Stimulated activated naive CD8-positive, alpha-beta T cell treated with anti-CD3 and anti-CD28 coated beads, Interleukin-15, amount 100 ng/mL, for 72 hours (primary cell): Measurements from ENCODE around the gene FBXO34.
"Not testable (repeated sequence)": the region's sequence is repeated elsewhere in the genome, so short reads cannot be mapped to it uniquely, and the experiment has no call there.

ENCODE experiments used
- ATAC-seq: fragments of 150-1000 bp; cut with Tn5 transposase; 2 replicates; pipeline ENCODE4 v1.10.0; 2021; ENCODE audit warnings: mild to moderate bottlenecking, moderate library complexity
- DNase-seq, 2 donors: peaks; one replicate each; pipeline ENCODE4 v3.0.0; 2021 to 2022
- H3K27ac Mint-ChIP-seq, 2 donors: one replicate each; pipeline ENCODE4 v1.8.0; 2022; ENCODE audit warnings: mild to moderate bottlenecking in 2 of 2, mixed read lengths in 2 of 2, moderate library complexity in 2 of 2
- H3K27me3 Mint-ChIP-seq: one replicate; pipeline ENCODE4 v1.8.0; 2022; ENCODE audit warnings: mixed read lengths
- H3K4me1 Mint-ChIP-seq: one replicate; pipeline ENCODE4 v1.8.0; 2022; ENCODE audit warnings: mild to moderate bottlenecking, mixed read lengths
- H3K4me3 Mint-ChIP-seq, 2 donors: one replicate each; pipeline ENCODE4 v1.8.0; 2022; ENCODE audit warnings: mild to moderate bottlenecking in 2 of 2, mixed read lengths in 2 of 2, moderate library complexity in 1 of 2
- H3K9me3 Mint-ChIP-seq, 2 donors: one replicate each; pipeline ENCODE4 v1.8.0; 2022; ENCODE audit warnings: mixed read lengths in 2 of 2

Gene FBXO34

GRCh38 chr14:55344582-55345163 lies 73.5 kb downstream of the FBXO34 start:
- H3K27me3 Mint-ChIP-seq, DNase-seq, ATAC-seq, H3K4me3 Mint-ChIP-seq, H3K27ac Mint-ChIP-seq, H3K9me3 Mint-ChIP-seq: not testable (repeated sequence)
- H3K4me1 Mint-ChIP-seq, result peaks cover 61% of the 10 kb centered on the region

GRCh38 chr14:55347040-55347439 lies 75.8 kb downstream of the FBXO34 start:
- no peak overlapping the region for H3K27ac Mint-ChIP-seq
- no peaks in the 10 kb centered on the region for H3K27me3 Mint-ChIP-seq
- H3K4me1 Mint-ChIP-seq, result peaks cover 37% of the 10 kb centered on the region
- DNase-seq, result no peak
- H3K9me3 Mint-ChIP-seq, result no peaks in the 10 kb centered on the region
- H3K4me3 Mint-ChIP-seq, result no peak overlapping the region
- ATAC-seq, result no peak

GRCh38 chr14:55347748-55348147 lies 76.5 kb downstream of the FBXO34 start:
- ATAC-seq, result no peak
- no peak overlapping the region for H3K4me3 Mint-ChIP-seq
- no peak overlapping the region for H3K27ac Mint-ChIP-seq
- peaks cover 36% of the 10 kb centered on the region for H3K4me1 Mint-ChIP-seq
- H3K27me3 Mint-ChIP-seq, result no peaks in the 10 kb centered on the region
- no peak for DNase-seq
- H3K9me3 Mint-ChIP-seq, result no peaks in the 10 kb centered on the region

- no peaks in the 10 kb centered on the region for H3K9me3 Mint-ChIP-seq
- H3K27ac Mint-ChIP-seq, result no peak overlapping the region
- no peaks in the 10 kb centered on the region for H3K27me3 Mint-ChIP-seq
- peaks cover 37% of the 10 kb centered on the region for H3K4me1 Mint-ChIP-seq
- ATAC-seq, result no peak
- no peak overlapping the region for H3K4me3 Mint-ChIP-seq
- DNase-seq, result no peak
Observed at GRCh38 chr14:55348766-55349453, 77.7 kb downstream of the FBXO34 start.

- Mint-ChIP-seq H3K27ac (no peak overlapping the region), H3K4me3 (no peak overlapping the region), H3K9me3 (no peaks in the 10 kb centered on the region), H3K4me1 (peaks cover 36% of the 10 kb centered on the region), H3K27me3 (no peaks in the 10 kb centered on the region)
- ATAC-seq (no peak), DNase-seq (no peak)
Observed at GRCh38 chr14:55349565-55349964, 78.3 kb downstream of the FBXO34 start.

- H3K27ac Mint-ChIP-seq, result no peak overlapping the region
Observed at GRCh38 chr14:55350461-55350860, 79.2 kb downstream of the FBXO34 start.

GRCh38 chr14:55351111-55351510 lies 79.9 kb downstream of the FBXO34 start:
- Mint-ChIP-seq H3K27me3 (no peaks in the 10 kb centered on the region), H3K4me1 (peaks cover 38% of the 10 kb centered on the region), H3K4me3 (no peak overlapping the region), H3K9me3 (no peaks in the 10 kb centered on the region), H3K27ac (no peak overlapping the region)
- no peak for DNase-seq
- ATAC-seq, result no peak

More at GRCh38 chr14:55350461-55350860, 79.2 kb downstream of the FBXO34 start:
- no peak overlapping the region for H3K4me3 Mint-ChIP-seq
- no peaks in the 10 kb centered on the region for H3K9me3 Mint-ChIP-seq
- H3K27me3 Mint-ChIP-seq, result no peaks in the 10 kb centered on the region
- H3K4me1 Mint-ChIP-seq, result peaks cover 38% of the 10 kb centered on the region
- DNase-seq (no peak), ATAC-seq (no peak)

- Mint-ChIP-seq H3K9me3 (no peaks in the 10 kb centered on the region), H3K27ac (no peak overlapping the region), H3K4me3 (no peak overlapping the region), H3K4me1 (peaks cover 29% of the 10 kb centered on the region), H3K27me3 (no peaks in the 10 kb centered on the region)
- no peak for DNase-seq
- ATAC-seq, result no peak
Observed at GRCh38 chr14:55352201-55352600, 81.0 kb downstream of the FBXO34 start.

- Mint-ChIP-seq H3K27me3 (no peaks in the 10 kb centered on the region), H3K27ac (peak overlapping the region in 1 of 2 donors; percentile 26), H3K9me3 (no peaks in the 10 kb centered on the region), H3K4me3 (no peak overlapping the region), H3K4me1 (peaks cover 17% of the 10 kb centered on the region)
- DNase-seq (no peak), ATAC-seq (no peak)
Observed at GRCh38 chr14:55353686-55354467, 82.7 kb downstream of the FBXO34 start.

- Mint-ChIP-seq H3K27me3 (no peaks in the 10 kb centered on the region), H3K4me3 (no peak overlapping the region), H3K27ac (peak overlapping the region in 1 of 2 donors; percentile 9), H3K9me3 (no peaks in the 10 kb centered on the region), H3K4me1 (peaks cover 15% of the 10 kb centered on the region)
- peak; percentile 86 for ATAC-seq
- peak; percentile 31 to 38 for DNase-seq
Observed at GRCh38 chr14:55354500-55354899, 83.3 kb downstream of the FBXO34 start.

GRCh38 chr14:55355922-55356321 lies 84.7 kb downstream of the FBXO34 start:
- no peak overlapping the region for H3K27ac Mint-ChIP-seq
- H3K27me3 Mint-ChIP-seq, result no peaks in the 10 kb centered on the region
- no peak for DNase-seq
- H3K4me3 Mint-ChIP-seq, result no peak overlapping the region
- no peaks in the 10 kb centered on the region for H3K9me3 Mint-ChIP-seq
- ATAC-seq, result no peak
- peaks cover 15% of the 10 kb centered on the region for H3K4me1 Mint-ChIP-seq

- DNase-seq, result no peak
- no peaks in the 10 kb centered on the region for H3K9me3 Mint-ChIP-seq
Observed at GRCh38 chr14:55356913-55357312, 85.7 kb downstream of the FBXO34 start.

GRCh38 chr14:55359307-55359706 lies 88.1 kb downstream of the FBXO34 start:
- DNase-seq (no peak), ATAC-seq (no peak)
- H3K27me3 Mint-ChIP-seq, result no peaks in the 10 kb centered on the region
- H3K4me1 Mint-ChIP-seq, result peaks cover 13% of the 10 kb centered on the region
- H3K9me3 Mint-ChIP-seq, result no peaks in the 10 kb centered on the region
- H3K27ac Mint-ChIP-seq, result no peak overlapping the region
- no peak overlapping the region for H3K4me3 Mint-ChIP-seq

More at GRCh38 chr14:55356913-55357312, 85.7 kb downstream of the FBXO34 start:
- H3K27me3 Mint-ChIP-seq, result no peaks in the 10 kb centered on the region
- ATAC-seq, result no peak
- peaks cover 17% of the 10 kb centered on the region for H3K4me1 Mint-ChIP-seq
- H3K27ac Mint-ChIP-seq, result peak overlapping the region in 1 of 2 donors; percentile 25
- no peak overlapping the region for H3K4me3 Mint-ChIP-seq

GRCh38 chr14:55361190-55361589 lies 90.0 kb downstream of the FBXO34 start:
- no peak overlapping the region for H3K27ac Mint-ChIP-seq

GRCh38 chr14:55366271-55366670 lies 95.0 kb downstream of the FBXO34 start:
- DNase-seq (no peak), ATAC-seq (no peak)
- Mint-ChIP-seq H3K9me3 (no peaks in the 10 kb centered on the region), H3K4me1 (peaks cover 14% of the 10 kb centered on the region), H3K27ac (peak overlapping the region in 1 of 2 donors; percentile 43), H3K27me3 (no peaks in the 10 kb centered on the region), H3K4me3 (no peak overlapping the region)

More at GRCh38 chr14:55361190-55361589, 90.0 kb downstream of the FBXO34 start:
- no peaks in the 10 kb centered on the region for H3K27me3 Mint-ChIP-seq
- H3K4me1 Mint-ChIP-seq, result peaks cover 6% of the 10 kb centered on the region
- DNase-seq (no peak), ATAC-seq (no peak)
- H3K4me3 Mint-ChIP-seq, result no peak overlapping the region
- H3K9me3 Mint-ChIP-seq, result no peaks in the 10 kb centered on the region

GRCh38 chr14:55370883-55371455 lies 99.7 kb downstream of the FBXO34 start:
- H3K4me1 Mint-ChIP-seq, result peaks cover 49% of the 10 kb centered on the region
- ATAC-seq (no peak), DNase-seq (no peak)
- peak overlapping the region in 1 of 2 donors; percentile 66 for H3K27ac Mint-ChIP-seq
- no peak overlapping the region for H3K4me3 Mint-ChIP-seq
- no peaks in the 10 kb centered on the region for H3K9me3 Mint-ChIP-seq
- H3K27me3 Mint-ChIP-seq, result no peaks in the 10 kb centered on the region
